HCT116 (cell line): Measurements from ENCODE around the gene EPN1. TPM values are rescaled to one million over a fixed set of nuclear protein-coding genes. Genes with fewer than 3 reads are reported as not detected.

Experiments
- ATAC-seq: fragments of 200-7000 bp; cut with Tn5 transposase; 2 replicates; pipeline ENCODE4 v1.9.1; 2020; ENCODE audit warnings: mild to moderate bottlenecking, moderate library complexity
- BruUV-seq: library from RNA; stranded (reverse); fragments of 400-500 nt; replicated peaks from 2 replicates; lab custom pipeline; 2021; lab: Mats Ljungman, UMichigan
- CTCF ChIA-PET: fragments of 300-600 bp; sonication (Branson Sonifier 250); formaldehyde crosslinking; loops from one replicate; lab custom pipeline; 2021; ENCODE audit warnings: antibody characterized with exemption; lab: Charles Lee
- POLR2A ChIA-PET: fragments of 300-600, 350-600 bp; sonication (Branson Sonifier 250); formaldehyde crosslinking; loops from one replicate; lab custom pipeline; 2021; ENCODE audit warnings: antibody characterized with exemption; lab: Charles Lee
- RAD21 ChIA-PET, 2 experiments: fragments of 300-600 bp; sonication (Branson Sonifier 250); formaldehyde crosslinking; loops; one replicate each; lab custom pipeline; 2023; ENCODE audit warnings: low total read pairs in 2 of 2; ENCODE audit not compliant: uncharacterized antibody in 2 of 2, unreplicated experiment in 2 of 2, low non-redundant PET in 1 of 2; lab: Charles Lee
- DNase-seq: peaks from one replicate; pipeline ENCODE4 v3.0.0-alpha.2; 2010; ENCODE audit warnings: low read depth, low spot score
- H2AFZ ChIP-seq: fragments of 200-600 bp; shearing (Covaris generic), sonication (generic); 2 replicates; pipeline ENCODE4 v1.6.1; 2017; ENCODE audit warnings: low read depth, mixed run types, mixed read lengths, antibody characterized with exemption, low read length; ENCODE audit not compliant: poor library complexity, severe bottlenecking
- H3K27ac ChIP-seq: 2 replicates; pipeline ENCODE4 v1.5.1; 2012; ENCODE audit warnings: low read depth, low read length
- H3K27me3 ChIP-seq: fragments of 200-600 bp; sonication (generic); 2 replicates; pipeline ENCODE4 v1.6.1; 2016; ENCODE audit warnings: mixed run types, low read length, mixed read lengths; ENCODE audit not compliant: insufficient read depth
- H3K36me3 ChIP-seq, 2 experiments: fragments of 200-500 bp in 1 of 2; fragments of 200-600 bp in 1 of 2; sonication (Bioruptor generic) in 1 of 2; sonication (generic) in 1 of 2; 2 replicates each; pipeline versions ENCODE4 v1.5.1 to v1.6.1; 2014 to 2016; ENCODE audit warnings: low read length in 2 of 2, inconsistent platforms in 1 of 2, mixed read lengths in 1 of 2, mixed run types in 1 of 2; ENCODE audit not compliant: insufficient read depth in 2 of 2, control insufficient read depth in 1 of 2
- H3K4me1 ChIP-seq, 2 experiments: fragments of 200-600 bp in 1 of 2; sonication (generic) in 1 of 2; 2 replicates each; pipeline versions ENCODE4 v1.5.1 to v1.6.1; 2012 to 2017; ENCODE audit warnings: low read length in 2 of 2, inconsistent platforms in 1 of 2, mild to moderate bottlenecking in 1 of 2, mixed read lengths in 1 of 2, mixed run types in 1 of 2, moderate library complexity in 1 of 2; ENCODE audit not compliant: insufficient read depth in 2 of 2, control insufficient read depth in 1 of 2
- H3K4me2 ChIP-seq: fragments of 200-600 bp; sonication (generic); 2 replicates; pipeline ENCODE4 v1.6.1; 2017; ENCODE audit warnings: mixed run types, low read length, mixed read lengths
- H3K4me3 ChIP-seq, 2 experiments: fragments of 200-600 bp in 1 of 2; sonication (generic) in 1 of 2; replicated peaks in 1 of 2; 2 replicates each; pipeline ENCODE4 v1.5.1; 2011 to 2016; ENCODE audit warnings: low read length in 2 of 2, control low read depth in 1 of 2, low read depth in 1 of 2, mild to moderate bottlenecking in 1 of 2, mixed read lengths in 1 of 2, mixed run types in 1 of 2
- H3K79me2 ChIP-seq: fragments of 200-600 bp; sonication (generic); 2 replicates; pipeline ENCODE4 v1.6.1; 2017; ENCODE audit warnings: mild to moderate bottlenecking, mixed run types, low read length, moderate library complexity, mixed read lengths; ENCODE audit not compliant: insufficient read depth
- H3K9ac ChIP-seq: fragments of 200-600 bp; sonication (generic); 2 replicates; pipeline ENCODE4 v1.6.1; 2016; ENCODE audit warnings: low read length, mixed read lengths
- H3K9me2 ChIP-seq: fragments of 200-600 bp; sonication (generic), shearing (Covaris generic); 2 replicates; pipeline ENCODE4 v1.6.1; 2017; ENCODE audit warnings: mixed run types, mild to moderate bottlenecking, moderate library complexity; ENCODE audit not compliant: insufficient read depth
- H3K9me3 ChIP-seq, 2 experiments: fragments of 200-500 bp in 1 of 2; fragments of 200-600 bp in 1 of 2; sonication (Bioruptor generic) in 1 of 2; sonication (generic) in 1 of 2; 2 replicates each; pipeline ENCODE4 v1.6.1; 2014 to 2017; ENCODE audit warnings: low read length in 2 of 2, mixed read lengths in 2 of 2, inconsistent platforms in 1 of 2, low read depth in 1 of 2, mild to moderate bottlenecking in 1 of 2, mixed run types in 1 of 2, moderate library complexity in 1 of 2; ENCODE audit not compliant: control insufficient read depth in 1 of 2, insufficient read depth in 1 of 2
- H4K20me1 ChIP-seq: fragments of 200-600 bp; sonication (generic), shearing (Covaris generic); 2 replicates; pipeline ENCODE4 v1.6.1; 2017; ENCODE audit warnings: mixed run types, mild to moderate bottlenecking, moderate library complexity; ENCODE audit not compliant: insufficient read depth
- ATF3 ChIP-seq: IDR thresholded peaks from 2 replicates; pipeline ENCODE4 v1.6.1; 2012
- CBX3 ChIP-seq: IDR thresholded peaks from 2 replicates; pipeline ENCODE4 v1.6.1; 2012; ENCODE audit warnings: low read depth
- POLR2A ChIP-seq: IDR thresholded peaks from 2 replicates; pipeline ENCODE4 v1.7.0; 2011; ENCODE audit warnings: borderline replicate concordance; ENCODE audit not compliant: insufficient read depth, insufficient read length; ENCODE audit errors: extremely low read depth
- POLR2AphosphoS5 ChIP-seq: IDR thresholded peaks from 2 replicates; pipeline ENCODE4 v1.6.1; 2011; ENCODE audit warnings: mild to moderate bottlenecking, low read depth, low read length, moderate library complexity
- RAD21 ChIP-seq: IDR thresholded peaks from 2 replicates; pipeline ENCODE4 v1.6.1; 2012; ENCODE audit warnings: low read depth, mild to moderate bottlenecking
- SIN3A ChIP-seq: IDR thresholded peaks from 2 replicates; pipeline ENCODE4 v1.6.1; 2012; ENCODE audit warnings: low read depth
- ZFX ChIP-seq: fragments of 450-650 bp; IDR thresholded peaks from 2 replicates; pipeline ENCODE4 v1.6.1; 2017
- intact Hi-C: fragments of 100-400 bp; cut with micrococcal nuclease; formaldehyde crosslinking; loops from 2 replicates; pipeline ENCODE4 v1.10.0; 2022
- total RNA-seq: library from RNA; stranded (reverse); gene quantifications from one replicate; pipeline ENCODE4 v1.2.1, GENCODE V29; 2021; ENCODE audit not compliant: unreplicated experiment
- TF ChIP-seq, protein P1 (sequence below): IDR thresholded peaks from 2 replicates; pipeline ENCODE4 v1.6.1; 2011; ENCODE audit warnings: mild to moderate bottlenecking, low read length, moderate library complexity; ENCODE audit not compliant: insufficient replicate concordance; ENCODE audit errors: extremely low read depth
- TF ChIP-seq, protein P2 (sequence below), 3 experiments: fragments of 200-600 bp in 1 of 3; sonication (generic) in 1 of 3; IDR thresholded peaks in 2 of 3; conservative IDR thresholded peaks in 1 of 3; 2 replicates each; pipeline ENCODE4 v1.5.1; 2012 to 2017; ENCODE audit warnings: low read depth in 2 of 3, low read length in 2 of 3, antibody characterized with exemption in 1 of 3, borderline replicate concordance in 1 of 3, control low read depth in 1 of 3, mild to moderate bottlenecking in 1 of 3, mixed read lengths in 1 of 3, mixed run types in 1 of 3, moderate library complexity in 1 of 3; ENCODE audit not compliant: insufficient read depth in 1 of 3

EPN1 gene
- total RNA-seq, 1 experiment from 2014 or later = 122 TPM

DNA sequence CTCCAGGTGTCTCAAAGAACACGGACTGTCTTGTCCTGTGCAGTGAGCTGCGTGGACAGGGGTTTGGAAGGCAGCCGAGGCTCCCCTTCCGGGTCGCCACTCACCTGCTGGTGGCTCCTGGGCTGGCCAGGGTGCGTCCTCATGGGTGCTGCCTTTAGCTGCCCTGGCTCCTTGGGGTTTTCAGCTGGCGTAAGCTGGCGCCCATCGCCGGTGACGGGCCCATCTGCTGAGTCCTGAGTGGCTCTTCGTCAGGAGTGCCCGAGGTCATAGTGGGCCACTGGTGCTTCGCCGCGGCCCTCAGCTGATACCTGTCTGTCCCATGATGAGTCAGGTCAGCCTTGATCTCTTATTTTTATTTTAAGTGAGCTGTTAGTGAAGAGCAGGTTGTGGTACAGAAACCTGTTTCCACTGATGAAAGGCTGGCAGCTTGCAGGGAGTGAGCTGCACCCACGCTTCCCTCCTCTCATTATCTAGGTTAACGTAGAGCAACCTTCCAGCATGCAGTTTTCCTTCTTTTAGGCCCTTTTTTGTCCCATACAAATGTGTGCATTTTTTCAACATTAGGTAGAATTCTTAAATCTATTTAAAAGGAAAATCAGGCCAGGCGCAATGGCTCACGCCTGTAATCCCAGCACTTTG, 18.4 kb downstream of the EPN1 start:
- no peak for ATAC-seq

GRCh38 chr19:55694241-55694655, 19.2 kb downstream of the EPN1 start:
- H3K27ac ChIP-seq = no peak overlapping the region
- H3K9ac ChIP-seq = no peak overlapping the region
- intact Hi-C loops = no loop called here
- POLR2A ChIA-PET = no interaction called here
- RAD21 ChIA-PET = no interaction called here
- H3K4me2 ChIP-seq = no peak overlapping the region
- BruUV-seq = no TSS peak
- H3K9me3 ChIP-seq = no peaks in the 10 kb centered on the region
- CTCF ChIA-PET = interaction anchor here (1.1 kb wide), 1 partner anchor 9 kb away, joined by 4 read pairs; no protein-coding TSS in a partner anchor
- TF ChIP-seq POLR2AphosphoS5 (no peak), ATF3 (no peak), CBX3 (no peak), POLR2A (no peak)
- TF ChIP-seq, protein P1, sequence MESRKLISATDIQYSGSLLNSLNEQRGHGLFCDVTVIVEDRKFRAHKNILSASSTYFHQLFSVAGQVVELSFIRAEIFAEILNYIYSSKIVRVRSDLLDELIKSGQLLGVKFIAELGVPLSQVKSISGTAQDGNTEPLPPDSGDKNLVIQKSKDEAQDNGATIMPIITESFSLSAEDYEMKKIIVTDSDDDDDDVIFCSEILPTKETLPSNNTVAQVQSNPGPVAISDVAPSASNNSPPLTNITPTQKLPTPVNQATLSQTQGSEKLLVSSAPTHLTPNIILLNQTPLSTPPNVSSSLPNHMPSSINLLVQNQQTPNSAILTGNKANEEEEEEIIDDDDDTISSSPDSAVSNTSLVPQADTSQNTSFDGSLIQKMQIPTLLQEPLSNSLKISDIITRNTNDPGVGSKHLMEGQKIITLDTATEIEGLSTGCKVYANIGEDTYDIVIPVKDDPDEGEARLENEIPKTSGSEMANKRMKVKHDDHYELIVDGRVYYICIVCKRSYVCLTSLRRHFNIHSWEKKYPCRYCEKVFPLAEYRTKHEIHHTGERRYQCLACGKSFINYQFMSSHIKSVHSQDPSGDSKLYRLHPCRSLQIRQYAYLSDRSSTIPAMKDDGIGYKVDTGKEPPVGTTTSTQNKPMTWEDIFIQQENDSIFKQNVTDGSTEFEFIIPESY = no peak
- TF ChIP-seq, protein P2, sequence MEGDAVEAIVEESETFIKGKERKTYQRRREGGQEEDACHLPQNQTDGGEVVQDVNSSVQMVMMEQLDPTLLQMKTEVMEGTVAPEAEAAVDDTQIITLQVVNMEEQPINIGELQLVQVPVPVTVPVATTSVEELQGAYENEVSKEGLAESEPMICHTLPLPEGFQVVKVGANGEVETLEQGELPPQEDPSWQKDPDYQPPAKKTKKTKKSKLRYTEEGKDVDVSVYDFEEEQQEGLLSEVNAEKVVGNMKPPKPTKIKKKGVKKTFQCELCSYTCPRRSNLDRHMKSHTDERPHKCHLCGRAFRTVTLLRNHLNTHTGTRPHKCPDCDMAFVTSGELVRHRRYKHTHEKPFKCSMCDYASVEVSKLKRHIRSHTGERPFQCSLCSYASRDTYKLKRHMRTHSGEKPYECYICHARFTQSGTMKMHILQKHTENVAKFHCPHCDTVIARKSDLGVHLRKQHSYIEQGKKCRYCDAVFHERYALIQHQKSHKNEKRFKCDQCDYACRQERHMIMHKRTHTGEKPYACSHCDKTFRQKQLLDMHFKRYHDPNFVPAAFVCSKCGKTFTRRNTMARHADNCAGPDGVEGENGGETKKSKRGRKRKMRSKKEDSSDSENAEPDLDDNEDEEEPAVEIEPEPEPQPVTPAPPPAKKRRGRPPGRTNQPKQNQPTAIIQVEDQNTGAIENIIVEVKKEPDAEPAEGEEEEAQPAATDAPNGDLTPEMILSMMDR (IDR thresholded peaks at IDR 0.05 in 2 of 3, conservative IDR thresholded peaks at IDR 0.05 in 1 of 3; ENCODE audit: borderline replicate concordance in 1 of 3, insufficient read depth in 1 of 3, low read depth in 2 of 3, low read length in 2 of 3) = no peak
- no peaks in the 10 kb centered on the region for H4K20me1 ChIP-seq
- no peaks in the 10 kb centered on the region for H3K27me3 ChIP-seq
- no peaks in the 10 kb centered on the region for H3K9me2 ChIP-seq
- no peak overlapping the region for H3K4me3 ChIP-seq
- H3K79me2 ChIP-seq = no peaks in the 10 kb centered on the region
- H3K36me3 ChIP-seq = peaks cover 28 to 32% of the 10 kb centered on the region in 2 experiments; a peak in 3 of 4 replicates
- H2AFZ ChIP-seq = no peak overlapping the region
- ATAC-seq (no peak), DNase-seq (no peak)
- H3K4me1 ChIP-seq = no peaks in the 10 kb centered on the region

More for the DNA sequence above, 18.4 kb downstream of the EPN1 start:
- Histone ChIP-seq H3K79me2 (peaks cover 2% of the 10 kb centered on the region; the same call in 1 of the 2 replicates), H3K27ac (no peak overlapping the region), H3K9me3 (no peaks in the 10 kb centered on the region), H4K20me1 (no peaks in the 10 kb centered on the region), H3K9me2 (no peaks in the 10 kb centered on the region), H3K36me3 (peaks cover 27 to 32% of the 10 kb centered on the region in 2 experiments; a peak in 3 of 4 replicates), H3K4me2 (no peak overlapping the region), H3K4me3 (no peak overlapping the region), H3K9ac (no peak overlapping the region), H3K27me3 (no peaks in the 10 kb centered on the region), H3K4me1 (no peaks in the 10 kb centered on the region), H2AFZ (no peak overlapping the region)
- intact Hi-C loops = no loop called here
- no peak for DNase-seq
- ChIA-PET POLR2A (no interaction called here), RAD21 (no interaction called here), CTCF (interaction anchor here (1.1 kb wide), 1 partner anchor 10 kb away, joined by 4 read pairs; no protein-coding TSS in a partner anchor)
- no peak for TF ChIP-seq POLR2A
- no peak for TF ChIP-seq ZFX
- no peak for TF ChIP-seq RAD21
- no peak for TF ChIP-seq SIN3A
- BruUV-seq = no TSS peak
